Smooth muscle cell (in vitro differentiated cells): Measurements from ENCODE around the gene METRN. TPM values are rescaled to one million over a fixed set of nuclear protein-coding genes. Genes with fewer than 3 reads are reported as not detected.
A peak's percentile ranks its signal among the peaks of the same experiment; 100 is the strongest.

Experiments used
- DNase-seq: peaks from one replicate; lab custom pipeline; 2025; ENCODE audit not compliant: unreplicated experiment; lab: John Stamatoyannopoulos, UW
- H2AFZ ChIP-seq: fragments of 200-600 bp; sonication (generic); 2 replicates; pipeline ENCODE4 v1.6.0; 2016; ENCODE audit warnings: antibody characterized with exemption, low read depth, mild to moderate bottlenecking
- H3F3A ChIP-seq: fragments of 200-600 bp; sonication (generic); 2 replicates; pipeline ENCODE4 v1.6.0; 2017; ENCODE audit warnings: antibody characterized with exemption, low read depth
- H3K27ac ChIP-seq: fragments of 200-600 bp; sonication (generic); 2 replicates; pipeline ENCODE4 v1.5.1; 2016; ENCODE audit warnings: low read depth, mild to moderate bottlenecking
- H3K27me3 ChIP-seq: fragments of 200-600 bp; sonication (generic); 2 replicates; pipeline ENCODE4 v1.6.1; 2016; ENCODE audit warnings: low read depth, mild to moderate bottlenecking
- H3K36me3 ChIP-seq: fragments of 200-600 bp; sonication (generic); 2 replicates; pipeline ENCODE4 v1.5.1; 2016; ENCODE audit warnings: low read depth
- H3K4me1 ChIP-seq: fragments of 200-600 bp; sonication (generic); 2 replicates; pipeline ENCODE4 v1.5.1; 2016; ENCODE audit warnings: low read depth
- H3K4me2 ChIP-seq: fragments of 200-600 bp; sonication (generic); 2 replicates; pipeline ENCODE4 v1.6.0; 2016; ENCODE audit warnings: mild to moderate bottlenecking
- H3K4me3 ChIP-seq: fragments of 200-600 bp; sonication (generic); 2 replicates; pipeline ENCODE4 v1.5.1; 2016; ENCODE audit warnings: mild to moderate bottlenecking
- H3K79me2 ChIP-seq: fragments of 200-600 bp; sonication (generic); 2 replicates; pipeline ENCODE4 v1.6.0; 2016; ENCODE audit warnings: low read depth, mild to moderate bottlenecking
- H3K9ac ChIP-seq: fragments of 200-600 bp; sonication (generic); 2 replicates; pipeline ENCODE4 v1.6.0; 2016; ENCODE audit warnings: low read depth
- H3K9me3 ChIP-seq: fragments of 200-600 bp; sonication (generic); replicated peaks from 2 replicates; pipeline ENCODE4 v1.5.1; 2016; ENCODE audit warnings: low read depth
- H4K20me1 ChIP-seq: fragments of 200-600 bp; sonication (generic); 2 replicates; pipeline ENCODE4 v1.6.0; 2016; ENCODE audit warnings: low read depth
- CTCF ChIP-seq: fragments of 200-600 bp; sonication (generic); IDR thresholded peaks from 2 replicates; pipeline ENCODE4 v1.5.1; 2017; ENCODE audit warnings: borderline replicate concordance, mild to moderate bottlenecking, antibody characterized with exemption; ENCODE audit not compliant: insufficient read depth, poor library complexity, severe bottlenecking
- WGBS: methylation state at CpG from one replicate; pipeline ENCODE4 v1.1.7; 2016; ENCODE audit warnings: low lambda C conversion rate; 5-methylcytosine and 5-hydroxymethylcytosine counted together
- polyA plus RNA-seq: library from polyadenylated mRNA; unstranded; fragments of >200 nt; fragmentation: Nextera tagmentation; extraction: Ambion mirVana; gene quantifications from 2 replicates; pipeline ENCODE4 v1.2.1, GENCODE V29; 2016
- total RNA-seq: library from RNA; depleted of rRNA; stranded (reverse); fragments of >200 nt; gene quantifications from 2 replicates; pipeline ENCODE4 v1.2.3, GENCODE V29; 2014

Gene METRN
- total and polyA plus RNA-seq, 2 experiments from 2014 or later = 30.6 to 193 TPM

GRCh38 chr16:695355-696089 is 19.4 kb upstream of the METRN start:
- Histone ChIP-seq H3K4me3 (no peak overlapping the region), H3K27me3 (peaks cover 83% of the 10 kb centered on the region), H3K36me3 (no peaks in the 10 kb centered on the region), H3K4me2 (peak overlapping the region; percentile 31), H3K4me1 (peaks cover 6% of the 10 kb centered on the region), H3K27ac (no peak overlapping the region), H3K79me2 (no peaks in the 10 kb centered on the region), H3K9me3 (no peaks in the 10 kb centered on the region), H3F3A (no peaks in the 10 kb centered on the region), H3K9ac (no peak overlapping the region), H4K20me1 (no peaks in the 10 kb centered on the region), H2AFZ (no peak overlapping the region)
- no peak for DNase-seq
- WGBS = 15% methylated on average over 60 of the region's 71 CpGs
- no peak for TF ChIP-seq CTCF

- Histone ChIP-seq H3K79me2 (no peaks in the 10 kb centered on the region), H3K4me2 (no peak overlapping the region), H4K20me1 (peaks cover 7% of the 10 kb centered on the region), H2AFZ (no peak overlapping the region), H3K4me3 (no peak overlapping the region), H3K27me3 (peaks cover 88% of the 10 kb centered on the region), H3K9ac (no peak overlapping the region), H3K4me1 (peaks cover 6% of the 10 kb centered on the region), H3K27ac (no peak overlapping the region), H3K9me3 (no peaks in the 10 kb centered on the region), H3F3A (no peaks in the 10 kb centered on the region), H3K36me3 (no peaks in the 10 kb centered on the region)
- TF ChIP-seq CTCF = no peak
- no peak for DNase-seq
- WGBS = 86% methylated on average over 19 of the region's 19 CpGs
Measured at GRCh38 chr16:698911-699671, 15.8 kb upstream of the METRN start.

GRCh38 chr16:700684-701584 is 14.0 kb upstream of the METRN start:
- Histone ChIP-seq H3K27ac (no peak overlapping the region), H3K4me3 (no peak overlapping the region), H3K79me2 (no peaks in the 10 kb centered on the region), H3K4me2 (peak overlapping the region; percentile 72), H3K9me3 (no peaks in the 10 kb centered on the region), H2AFZ (no peak overlapping the region), H3F3A (no peaks in the 10 kb centered on the region), H3K9ac (no peak overlapping the region), H3K27me3 (peaks cover 85% of the 10 kb centered on the region), H3K36me3 (no peaks in the 10 kb centered on the region), H4K20me1 (peaks cover 7% of the 10 kb centered on the region), H3K4me1 (no peaks in the 10 kb centered on the region)
- DNase-seq = peak; percentile 13
- WGBS = 14% methylated on average over 69 of the region's 76 CpGs
- TF ChIP-seq CTCF = no peak
